ENCODE results near the gene HCN2. TPM values are rescaled to one million over a fixed set of nuclear protein-coding genes. Genes with fewer than 3 reads are reported as not detected.

Gene HCN2
- polyA plus RNA-seq (ENCODE audit: insufficient read length in 3 of 3) = under 1 TPM; 0.40 to 0.45 (median 0.42) TPM
- long read RNA-seq, donor 1 = 0 reads
- long read RNA-seq, donor 2 = 0 reads
- long read RNA-seq, donor 3 = 0 reads
- long read RNA-seq, donor 4 = 0 reads
- long read RNA-seq, donor 5 = 0 reads
- long read RNA-seq, donor 6 = 0 reads
- long read RNA-seq, donor 7 = 0 reads
- long read RNA-seq, donor 8 = 0 reads
- long read RNA-seq, donor 9 = 0 reads
- long read RNA-seq, donor 10 = 0 reads
- long read RNA-seq, donor 11 = 0 reads
- long read RNA-seq, donor 12 = 0 reads
- long read RNA-seq, donor 13 = 0 reads
- long read RNA-seq, donor 14 = 0 reads
- long read RNA-seq, donor 15 = 0 reads
- long read RNA-seq, donor 16 = 0 reads

- DNase-seq (ENCODE audit: extremely low read depth in 1 of 11, low read depth in 9 of 11, low spot score in 4 of 11) = no peak
Observed at GRCh38 chr19:589693-590395, at the start of gene HCN2. Gene HCN2, plus strand, starts transcription at chr19:589881. Its CDS starts 65 bp downstream, at chr19:589946.

GRCh38 chr19:540867-541637 lies 48.6 kb upstream of the HCN2 start:
- no peak for DNase-seq (ENCODE audit: extremely low read depth in 1 of 11, low read depth in 9 of 11, low spot score in 4 of 11)

GRCh38 chr19:541699-542098 lies 48.0 kb upstream of the HCN2 start:
- no peak for DNase-seq (ENCODE audit: extremely low read depth in 1 of 11, low read depth in 9 of 11, low spot score in 4 of 11)

- no peak for DNase-seq (ENCODE audit: extremely low read depth in 1 of 11, low read depth in 9 of 11, low spot score in 4 of 11)
Observed at GRCh38 chr19:542173-542866, 47.4 kb upstream of the HCN2 start.

- DNase-seq (ENCODE audit: extremely low read depth in 1 of 11, low read depth in 9 of 11, low spot score in 4 of 11) = no peak
Observed at GRCh38 chr19:543910-544608, 45.6 kb upstream of the HCN2 start, which contains the start of gene GZMM. Gene GZMM, plus strand, starts transcription at chr19:544053. Its CDS starts 19 bp downstream, at chr19:544072.

GRCh38 chr19:547117-547516 lies 42.6 kb upstream of the HCN2 start:
- no peak for DNase-seq (ENCODE audit: extremely low read depth in 1 of 11, low read depth in 9 of 11, low spot score in 4 of 11)

GRCh38 chr19:547836-548720 lies 41.6 kb upstream of the HCN2 start:
- DNase-seq (ENCODE audit: extremely low read depth in 1 of 11, low read depth in 9 of 11, low spot score in 4 of 11) = no peak

- DNase-seq (ENCODE audit: extremely low read depth in 1 of 11, low read depth in 9 of 11, low spot score in 4 of 11) = no peak
Observed at GRCh38 chr19:548886-549830, 40.5 kb upstream of the HCN2 start.

GRCh38 chr19:554817-555216 lies 34.9 kb upstream of the HCN2 start:
- no peak for DNase-seq (ENCODE audit: extremely low read depth in 1 of 11, low read depth in 9 of 11, low spot score in 4 of 11)

- DNase-seq (ENCODE audit: extremely low read depth in 1 of 11, low read depth in 9 of 11, low spot score in 4 of 11) = no peak
Observed at GRCh38 chr19:555474-555808, 34.2 kb upstream of the HCN2 start.

GRCh38 chr19:556611-557382 lies 32.9 kb upstream of the HCN2 start:
- no peak for DNase-seq (ENCODE audit: extremely low read depth in 1 of 11, low read depth in 9 of 11, low spot score in 4 of 11)

- no peak for DNase-seq (ENCODE audit: extremely low read depth in 1 of 11, low read depth in 9 of 11, low spot score in 4 of 11)
Observed at GRCh38 chr19:558770-559439, 30.8 kb upstream of the HCN2 start.

- DNase-seq (ENCODE audit: extremely low read depth in 1 of 11, low read depth in 9 of 11, low spot score in 4 of 11) = no peak
Observed at GRCh38 chr19:560121-560520, 29.6 kb upstream of the HCN2 start.

- no peak for DNase-seq (ENCODE audit: extremely low read depth in 1 of 11, low read depth in 9 of 11, low spot score in 4 of 11)
Observed at GRCh38 chr19:566403-566802, 23.3 kb upstream of the HCN2 start.

- DNase-seq (ENCODE audit: extremely low read depth in 1 of 11, low read depth in 9 of 11, low spot score in 4 of 11) = no peak
Observed at GRCh38 chr19:566844-567243, 22.8 kb upstream of the HCN2 start.
